NCI-H510A treated with DMSO at 0.1 percent for 48 hours (cell line): ENCODE measurements around the gene NF1.

Experiments used
- DNase-seq: peaks from one replicate; lab custom pipeline; 2025; lab: John Stamatoyannopoulos, UW

The NF1 gene

DNA sequence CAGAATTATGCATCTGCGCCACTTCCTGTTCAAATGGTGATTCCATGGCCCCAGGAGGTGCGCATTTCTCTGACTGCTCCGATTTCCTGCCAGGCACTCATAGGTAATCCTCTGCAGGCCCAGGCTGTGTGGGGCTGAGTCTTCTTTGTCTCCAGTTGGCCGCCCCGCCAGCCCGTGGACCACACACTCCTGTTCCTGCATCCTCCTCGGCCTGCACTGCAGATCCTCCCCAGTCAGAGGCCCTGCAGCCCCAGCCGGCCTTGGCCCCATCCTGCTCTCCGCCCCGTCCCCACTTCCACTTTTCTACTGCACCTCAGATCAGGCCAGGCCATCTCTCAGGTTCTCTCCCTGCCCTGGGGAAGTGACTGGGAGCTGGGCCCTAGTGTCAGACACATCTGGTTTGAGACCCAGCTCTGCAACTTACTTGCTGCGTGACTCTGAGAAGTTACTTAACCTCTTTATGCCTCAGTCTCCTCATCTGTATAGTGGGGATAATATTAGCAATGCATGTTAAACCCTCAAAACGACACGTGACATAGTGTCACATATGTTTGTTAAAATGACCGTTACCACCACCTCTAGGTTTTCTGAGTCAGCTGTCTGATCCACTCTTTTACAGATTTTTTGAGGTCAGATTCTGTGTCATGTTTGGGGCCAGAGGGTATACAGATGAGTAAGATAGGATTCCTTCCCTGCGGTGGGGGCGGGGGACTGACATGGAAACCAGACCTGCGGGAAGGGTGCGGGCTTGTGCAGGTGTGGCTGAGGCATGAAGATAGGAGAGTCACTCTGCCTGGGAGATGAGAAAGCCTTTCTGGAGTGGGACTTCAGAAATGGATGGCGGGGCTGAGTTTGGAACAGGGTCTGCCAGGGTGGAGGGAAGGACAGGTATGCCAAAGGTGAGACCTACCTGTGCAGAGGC, 309.5 kb downstream of the NF1 start:
- DNase-seq: no peak

DNA sequence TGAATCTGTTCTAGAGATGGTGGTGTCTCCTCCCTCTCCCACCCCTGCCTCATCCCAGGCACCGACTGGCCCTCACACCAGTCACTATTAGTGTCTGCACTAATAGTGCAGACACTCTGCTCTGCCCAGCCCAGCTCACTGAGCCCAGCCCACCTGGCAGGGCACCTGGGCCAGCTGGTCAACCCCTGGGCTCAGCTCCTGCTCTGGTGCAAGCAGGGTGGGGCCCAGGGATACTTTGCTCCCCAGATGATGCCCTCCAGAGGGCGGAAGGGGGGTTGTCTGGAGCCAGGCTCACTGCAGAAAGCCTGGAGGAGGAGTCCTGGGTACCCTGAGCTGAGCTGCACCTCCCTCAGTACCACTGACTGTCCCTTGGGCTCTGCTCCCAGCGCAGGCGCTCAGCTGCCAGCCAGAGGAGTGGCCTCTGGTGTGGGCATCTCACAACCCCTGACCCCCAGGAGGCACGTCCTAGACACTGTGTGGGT, 311.2 kb downstream of the NF1 start:
- no peak for DNase-seq

DNA sequence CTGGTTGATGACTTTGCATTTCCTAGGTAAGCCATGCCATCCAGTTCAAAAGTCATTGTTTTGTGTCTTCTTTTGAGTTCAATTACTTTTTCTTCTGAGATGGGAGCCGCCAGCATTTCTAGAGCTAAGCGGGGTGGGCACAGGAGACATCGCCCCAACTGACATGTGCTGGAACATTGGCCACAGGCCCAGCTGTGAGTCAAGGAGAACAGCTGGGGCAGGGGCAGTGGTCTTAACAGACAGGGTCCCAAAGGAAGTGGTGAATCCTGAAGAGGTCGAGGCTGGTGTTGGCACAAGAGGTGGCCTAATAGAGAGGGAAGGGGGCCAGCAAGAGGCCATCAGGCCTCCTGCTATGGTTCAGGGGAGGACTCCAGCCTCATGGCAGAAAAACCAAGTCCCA, 313.8 kb downstream of the NF1 start:
- no peak for DNase-seq

DNA sequence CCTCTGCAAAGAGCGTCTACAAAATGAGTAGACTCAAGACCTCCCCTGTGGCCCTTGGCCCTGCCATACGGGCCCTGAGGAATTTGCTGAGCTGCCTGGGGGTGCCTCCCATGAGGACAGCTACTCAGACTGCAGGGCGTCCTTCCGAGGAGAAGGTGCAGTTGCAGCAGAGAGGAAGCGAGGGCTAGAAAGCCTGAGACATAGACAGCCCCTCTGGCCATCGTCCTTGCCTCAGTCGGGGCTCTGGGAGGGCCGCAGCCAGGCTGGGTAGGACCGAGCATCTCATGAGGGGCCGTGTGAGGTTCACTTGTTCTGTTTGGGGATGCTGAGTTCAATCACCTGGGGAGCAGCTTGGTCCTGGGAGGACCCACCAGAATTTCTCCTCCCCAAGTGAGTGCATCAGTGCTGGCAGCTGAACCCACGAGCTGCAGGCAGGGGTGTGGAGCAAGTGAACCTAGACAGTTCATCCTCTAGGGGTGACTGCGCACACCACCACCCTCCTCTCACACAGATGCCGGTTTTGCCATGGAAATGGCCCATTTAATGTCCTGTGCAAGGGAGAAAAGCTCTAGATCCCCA, 317.0 kb downstream of the NF1 start:
- DNase-seq: no peak

DNA sequence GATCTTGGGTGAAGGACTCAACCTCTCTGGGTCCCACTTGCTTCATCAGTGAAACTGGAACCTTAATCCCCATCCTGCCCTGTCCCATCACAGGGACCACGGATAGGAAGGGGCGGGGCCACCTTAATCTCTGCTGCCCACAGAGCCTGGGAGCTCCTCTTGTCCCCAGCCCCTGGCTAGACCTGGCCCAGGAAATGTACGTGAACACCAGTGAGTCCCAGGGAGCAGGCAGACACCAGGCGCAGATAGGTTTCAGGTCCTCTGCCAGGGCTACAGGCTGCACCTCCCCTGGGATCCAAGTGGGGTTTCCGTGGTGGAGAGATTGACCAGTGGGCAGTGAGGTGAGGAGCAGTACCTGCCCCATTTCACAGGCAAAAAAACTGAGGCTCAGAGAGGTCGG, 317.7 kb downstream of the NF1 start:
- DNase-seq: no peak

DNA sequence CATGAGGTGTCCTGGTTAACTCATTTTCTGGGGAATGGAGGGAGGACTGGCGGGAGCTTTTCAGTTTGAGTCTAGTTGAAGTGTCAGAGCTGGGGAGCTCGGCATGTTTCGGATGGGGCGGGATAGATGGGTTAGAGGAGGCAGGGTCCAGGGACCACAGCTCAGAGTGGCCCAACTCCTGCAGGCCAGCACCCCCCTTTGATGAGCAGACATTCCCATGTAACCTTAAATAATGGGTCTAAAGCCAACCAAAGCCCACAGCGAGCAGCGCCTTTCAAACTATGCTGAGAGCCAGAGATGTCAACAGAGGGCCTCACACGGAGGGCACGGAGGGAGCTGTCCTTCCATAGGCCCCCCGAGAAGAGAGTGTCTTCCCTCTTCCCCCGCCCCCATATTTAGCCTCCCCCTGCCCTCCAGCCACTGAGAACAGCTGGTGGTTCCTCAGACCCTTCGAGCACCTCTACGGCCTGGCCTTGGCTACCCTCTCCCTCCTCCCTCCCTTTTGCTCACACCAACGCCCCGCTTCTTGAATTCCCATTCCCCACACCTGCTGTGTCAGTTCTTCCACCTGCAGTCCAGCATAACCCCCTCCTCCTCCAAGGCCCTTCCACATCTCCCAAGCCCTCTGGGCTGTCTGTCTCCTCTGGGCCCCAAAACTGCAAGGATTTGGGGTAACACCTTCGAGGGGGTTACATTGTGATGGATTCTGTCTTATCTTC, 318.5 kb downstream of the NF1 start:
- DNase-seq: no peak

DNA sequence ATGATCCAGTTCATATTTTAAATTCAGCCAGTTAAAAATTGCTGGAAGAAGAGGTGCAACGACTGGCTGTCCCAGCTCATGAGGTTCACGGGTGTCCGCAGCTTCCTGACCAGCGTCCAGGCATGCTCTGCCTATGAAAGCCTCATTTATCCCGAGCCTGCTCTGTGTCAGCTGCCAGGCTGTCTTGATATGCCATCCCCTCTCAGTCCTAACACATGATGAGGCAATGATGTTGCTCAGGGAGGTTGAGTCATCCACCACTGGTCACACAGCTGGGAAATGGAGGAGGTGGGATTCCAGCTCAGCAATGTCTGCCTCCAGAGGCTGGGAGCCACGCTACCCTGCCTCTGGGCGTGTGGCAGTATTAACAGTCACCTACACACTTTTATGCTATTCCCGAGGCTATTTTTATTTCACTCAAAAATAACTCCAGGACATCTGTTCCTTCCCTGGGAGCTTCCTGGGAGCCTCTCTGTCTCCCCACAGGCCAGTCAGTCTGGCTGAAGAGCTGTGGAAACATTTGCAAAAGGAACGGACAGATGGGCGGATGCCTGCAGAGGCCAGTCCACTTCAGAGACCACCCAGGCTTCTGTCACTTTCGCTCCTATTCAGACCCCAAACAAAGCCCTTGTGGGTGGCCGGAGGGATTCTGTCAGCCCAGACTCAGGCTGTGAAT, 319.2 kb downstream of the NF1 start:
- no peak for DNase-seq

DNA sequence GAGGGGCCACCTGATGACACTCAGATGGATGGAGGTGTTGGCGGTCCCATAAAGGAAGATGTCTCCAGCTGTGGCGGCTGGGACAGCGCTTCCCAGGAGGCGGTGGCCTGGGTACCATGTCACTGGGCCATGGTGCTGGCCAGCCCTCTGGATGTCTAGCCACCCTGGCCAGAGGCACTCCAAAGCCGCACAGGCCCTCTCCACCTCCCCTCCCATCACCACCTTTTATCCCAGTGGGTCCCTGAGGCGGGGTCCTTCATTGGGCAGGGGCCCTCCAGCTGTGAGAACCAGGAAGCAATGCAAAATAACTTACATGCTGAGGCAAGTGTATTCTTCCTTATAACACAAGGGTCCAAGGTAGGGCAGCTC, 319.8 kb downstream of the NF1 start:
- DNase-seq: no peak

DNA sequence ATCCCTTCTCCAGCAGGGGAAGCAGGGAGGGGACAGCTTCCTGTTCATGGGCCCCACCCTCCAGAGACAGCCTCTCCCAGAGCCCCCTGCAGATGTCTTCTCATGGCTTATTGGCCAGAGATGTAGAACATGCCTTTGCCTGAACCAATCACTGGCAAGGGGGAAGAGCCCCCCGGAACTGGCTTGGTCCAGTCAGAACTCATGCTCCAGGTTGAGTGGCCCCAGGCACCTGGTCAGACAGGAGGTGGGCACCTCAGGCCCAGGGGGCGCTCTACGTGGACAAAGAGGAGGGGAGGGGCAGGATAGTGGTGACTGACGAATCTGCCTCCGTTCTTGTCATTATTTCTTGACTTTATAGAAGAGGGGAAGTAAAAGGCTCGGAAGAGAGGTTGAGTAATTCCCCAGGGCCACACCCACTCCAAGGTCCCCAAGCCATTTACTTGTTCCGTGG, 320.3 kb downstream of the NF1 start:
- DNase-seq: no peak

DNA sequence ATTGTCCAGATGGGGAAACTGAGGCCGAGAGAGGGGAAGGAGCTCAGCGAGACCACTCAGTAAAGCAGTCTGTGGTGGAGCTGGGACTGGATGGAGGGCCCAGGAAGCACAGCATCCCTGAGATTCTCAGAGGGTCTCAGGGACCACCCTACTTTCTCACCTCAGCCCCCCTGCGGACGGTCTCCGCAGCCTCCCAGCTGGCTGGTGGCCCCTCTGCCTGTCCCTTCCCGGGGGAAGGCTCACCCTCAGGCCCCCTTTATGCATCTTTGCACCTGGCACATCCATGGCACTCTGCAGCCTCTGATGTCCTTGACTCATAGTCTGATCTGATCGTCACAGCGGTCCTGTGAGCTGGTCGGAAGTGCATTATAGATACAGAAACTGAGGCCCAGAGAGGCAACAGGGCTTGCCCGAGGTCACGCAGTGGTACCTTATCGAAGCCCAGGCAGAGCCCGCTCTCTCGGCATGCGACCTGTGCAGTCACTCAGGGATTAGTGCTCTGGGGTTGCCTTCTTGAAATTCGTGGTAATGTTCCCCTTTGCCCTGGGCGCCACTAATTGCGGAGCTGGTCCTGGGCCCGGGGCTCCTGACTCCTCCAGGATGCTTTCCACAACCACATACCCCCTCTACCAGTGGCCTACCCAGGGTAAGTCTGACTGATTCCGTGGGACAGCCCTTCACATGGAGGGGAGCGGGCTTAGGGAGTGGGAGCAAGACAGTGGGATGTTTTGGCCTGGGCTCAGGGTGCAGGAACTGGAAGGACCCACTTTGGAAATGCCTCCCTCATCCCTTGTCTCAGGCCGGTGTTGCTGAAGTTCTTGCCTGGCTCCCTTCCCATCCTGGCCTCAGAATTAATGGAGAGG, 321.1 kb downstream of the NF1 start:
- DNase-seq: no peak

DNA sequence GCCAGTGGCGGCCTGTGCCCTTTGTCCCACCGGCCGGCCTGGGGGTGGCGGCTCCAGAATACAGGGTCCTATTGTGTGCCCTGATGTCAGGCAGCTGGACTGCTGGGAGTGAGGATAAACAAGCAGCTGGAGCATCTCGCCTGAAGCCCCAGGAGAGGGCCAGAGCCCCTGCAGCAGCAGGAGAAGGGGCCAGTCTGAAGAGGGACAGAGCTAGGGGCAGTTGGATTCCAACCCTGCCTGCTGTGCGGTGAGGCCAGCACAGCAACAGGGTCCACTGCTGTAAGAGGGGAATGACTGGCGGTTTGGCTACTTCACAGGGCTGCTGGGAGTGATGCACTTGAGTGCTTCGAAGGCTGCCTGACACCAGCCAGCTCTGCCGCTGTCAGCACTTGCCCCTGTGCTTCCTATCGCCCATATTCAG, 321.7 kb downstream of the NF1 start:
- DNase-seq: no peak

DNA sequence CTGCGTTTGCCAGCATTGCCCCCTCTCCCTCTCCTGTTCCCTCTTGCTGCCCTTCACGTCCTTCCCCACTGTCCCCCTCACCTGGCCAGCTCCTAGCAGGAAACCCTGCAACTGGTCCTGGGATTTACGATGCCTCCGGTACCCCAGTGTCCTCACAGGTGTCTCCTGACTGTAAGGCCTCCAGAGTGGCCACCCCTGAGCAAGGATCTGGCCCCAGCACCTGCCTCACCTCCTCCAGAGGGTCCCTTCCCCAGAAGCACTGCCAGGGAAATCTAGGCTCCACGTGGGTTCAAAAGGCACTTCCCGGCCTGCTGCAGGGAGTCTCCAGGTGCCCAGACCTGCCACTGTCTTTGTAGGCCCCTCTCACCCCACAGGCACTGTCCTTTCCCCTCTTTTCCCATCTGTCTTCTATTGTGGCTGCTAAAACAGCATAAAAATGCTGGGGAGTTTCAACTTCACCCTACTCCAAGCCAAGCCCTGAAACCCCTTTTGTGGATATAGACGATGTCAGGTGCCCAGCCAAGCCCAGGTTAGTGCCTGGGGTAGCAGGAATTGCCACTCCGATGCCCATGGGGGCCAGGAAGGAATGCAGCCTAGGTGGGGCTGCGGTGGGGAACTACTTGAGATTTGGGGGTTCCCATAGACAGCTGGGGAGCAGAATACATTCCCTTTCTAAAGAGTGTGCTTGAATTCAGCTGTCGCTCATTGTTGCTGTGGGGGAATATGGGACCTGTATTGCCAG, 322.4 kb downstream of the NF1 start:
- no peak for DNase-seq

DNA sequence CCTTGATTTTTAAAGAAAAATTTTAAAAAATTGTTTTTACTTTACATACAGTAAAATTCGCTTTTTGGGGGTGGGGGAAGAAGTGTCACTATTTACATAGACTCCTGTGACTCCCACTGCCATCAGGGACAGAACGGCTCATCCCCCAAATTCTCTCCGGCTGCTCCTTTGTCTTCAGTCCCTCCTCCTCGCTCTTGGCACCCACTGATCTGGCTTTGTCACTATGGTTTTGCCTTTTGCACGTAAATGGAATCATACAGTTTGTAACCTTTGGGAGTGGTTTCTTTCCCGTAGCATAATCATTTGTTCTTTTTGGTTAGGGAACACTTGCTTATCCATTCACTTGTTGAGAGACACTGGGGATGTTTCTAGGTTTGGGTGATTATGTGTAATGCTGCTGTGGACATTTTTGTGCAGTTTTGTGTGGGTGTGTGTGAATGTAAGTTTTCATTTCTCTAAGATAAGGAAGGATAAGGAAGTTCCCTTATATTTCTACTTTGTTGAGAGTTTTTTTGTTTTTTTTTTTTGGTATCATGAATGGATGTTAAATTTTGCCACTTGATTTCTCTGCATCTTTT, 324.1 kb downstream of the NF1 start:
- no peak for DNase-seq

DNA sequence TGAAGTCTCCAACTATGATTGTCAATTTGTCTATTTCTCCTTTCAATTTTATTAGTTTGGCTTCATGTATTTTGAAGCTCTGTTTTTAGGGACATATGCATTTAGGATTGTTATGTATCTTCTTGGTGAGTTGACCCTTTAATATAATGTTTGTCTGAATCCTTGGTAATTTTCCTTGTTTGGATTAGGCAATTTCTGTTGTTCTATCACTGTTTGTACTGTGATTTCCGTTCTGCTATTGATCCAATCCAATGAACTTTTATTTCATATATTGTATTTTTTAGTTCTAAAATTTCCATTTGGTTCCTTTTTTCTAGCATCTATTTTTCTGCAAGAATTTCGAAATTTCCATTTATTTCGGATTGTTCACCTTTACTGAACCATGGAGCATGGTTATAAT, 327.7 kb downstream of the NF1 start:
- no peak for DNase-seq

DNA sequence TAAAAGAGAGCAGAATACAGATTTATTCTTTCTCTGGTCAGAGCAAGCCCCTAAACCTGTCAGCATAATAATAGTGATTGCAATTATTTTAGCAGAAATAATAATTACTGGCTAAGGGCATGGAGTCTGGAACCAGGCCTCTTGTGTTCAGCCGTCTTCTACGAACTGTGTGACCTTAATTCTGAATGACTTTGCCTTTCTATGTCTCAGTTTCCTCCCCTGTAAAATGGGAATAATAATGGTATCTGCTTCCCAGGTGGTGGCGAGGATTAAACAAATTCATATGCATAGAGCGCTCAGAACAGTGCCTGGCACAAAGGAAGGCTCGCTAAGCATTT, 330.1 kb downstream of the NF1 start:
- no peak for DNase-seq

DNA sequence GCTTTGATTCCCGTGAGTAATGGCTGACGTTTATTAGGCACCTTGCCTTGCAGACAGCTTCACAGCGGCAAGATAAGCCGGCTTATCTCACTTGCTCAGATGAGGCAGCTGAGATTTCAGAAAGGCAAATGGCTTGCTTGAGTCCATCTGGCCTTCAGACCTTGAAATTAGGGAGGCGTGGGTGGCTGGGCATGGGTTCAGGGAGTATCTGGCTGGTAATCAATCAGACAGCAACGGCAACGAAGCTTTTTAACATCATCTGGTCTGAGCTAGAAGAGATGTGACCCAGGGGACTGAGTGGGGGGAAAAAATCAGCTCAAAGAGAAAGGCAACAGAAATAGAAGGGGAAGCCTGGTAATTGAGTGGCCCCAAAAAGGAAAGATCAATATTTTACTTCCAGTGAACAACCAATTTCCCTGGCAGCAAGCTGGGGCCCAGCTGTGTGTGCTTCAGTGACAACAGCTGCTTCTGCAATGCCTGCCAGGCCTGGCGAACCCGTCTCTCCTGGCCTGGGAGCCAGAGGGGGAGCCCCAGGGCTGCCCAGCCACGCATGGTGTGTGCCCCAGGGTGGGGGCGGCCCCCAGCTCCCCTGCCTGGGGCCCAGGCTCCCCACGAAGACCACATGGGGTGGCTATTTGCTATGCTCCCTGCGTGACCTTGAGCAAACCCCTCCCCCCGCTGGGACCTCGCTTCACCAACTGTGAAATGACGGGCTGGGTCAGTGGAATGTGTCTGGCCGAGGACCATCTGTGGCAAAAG, 330.7 kb downstream of the NF1 start:
- DNase-seq: no peak
